Measurements from ENCODE around the gene IMMP2L.

IMMP2L gene

GRCh38 chr7:110891197-110891596 lies 671.1 kb downstream of the IMMP2L start:
- no peak for DNase-seq

GRCh38 chr7:110890101-110890500 lies 672.2 kb downstream of the IMMP2L start:
- no peak for DNase-seq

GRCh38 chr7:110889335-110889734 lies 673.0 kb downstream of the IMMP2L start:
- DNase-seq, result no peak

GRCh38 chr7:110888641-110889040 lies 673.7 kb downstream of the IMMP2L start:
- DNase-seq, result no peak

- DNase-seq, result no peak
Observed at GRCh38 chr7:110885474-110885873, 676.8 kb downstream of the IMMP2L start.

GRCh38 chr7:110881721-110882120 lies 680.6 kb downstream of the IMMP2L start:
- no peak for DNase-seq

GRCh38 chr7:110880971-110881370 lies 681.3 kb downstream of the IMMP2L start:
- DNase-seq, result no peak

GRCh38 chr7:110877016-110877415 lies 685.3 kb downstream of the IMMP2L start:
- no peak for DNase-seq

- DNase-seq, result no peak
Observed at GRCh38 chr7:110875346-110875745, 686.9 kb downstream of the IMMP2L start.

GRCh38 chr7:110871856-110872255 lies 690.4 kb downstream of the IMMP2L start:
- no peak for DNase-seq

GRCh38 chr7:110870926-110871325 lies 691.4 kb downstream of the IMMP2L start:
- no peak for DNase-seq

GRCh38 chr7:110868458-110868857 lies 693.8 kb downstream of the IMMP2L start:
- no peak for DNase-seq

- DNase-seq, result no peak
Observed at GRCh38 chr7:110867771-110868170, 694.5 kb downstream of the IMMP2L start.

- DNase-seq, result no peak
Observed at GRCh38 chr7:110863258-110863657, 699.0 kb downstream of the IMMP2L start.

GRCh38 chr7:110861163-110861562 lies 701.1 kb downstream of the IMMP2L start:
- DNase-seq, result no peak

GRCh38 chr7:110857106-110857505 lies 705.2 kb downstream of the IMMP2L start:
- DNase-seq, result no peak

- DNase-seq, result no peak
Observed at GRCh38 chr7:110856704-110857103, 705.6 kb downstream of the IMMP2L start.

- DNase-seq, result no peak
Observed at GRCh38 chr7:110854651-110855050, 707.6 kb downstream of the IMMP2L start.

- DNase-seq, result no peak
Observed at GRCh38 chr7:110854166-110854565, 708.1 kb downstream of the IMMP2L start.

- no peak for DNase-seq
Observed at GRCh38 chr7:110853263-110853662, 709.0 kb downstream of the IMMP2L start.

- DNase-seq, result no peak
Observed at GRCh38 chr7:110852156-110852940, 709.9 kb downstream of the IMMP2L start.

- no peak for DNase-seq
Observed at GRCh38 chr7:110850224-110850623, 712.1 kb downstream of the IMMP2L start.

GRCh38 chr7:110842796-110843195 lies 719.5 kb downstream of the IMMP2L start:
- no peak for DNase-seq

GRCh38 chr7:110841840-110842545 lies 720.3 kb downstream of the IMMP2L start:
- no peak for DNase-seq
